Right ventricle myocardium superior (tissue), 1 donor: ENCODE data around the gene WWOX. TPM values are rescaled to one million over a fixed set of nuclear protein-coding genes. Genes with fewer than 3 reads are reported as not detected.

ENCODE experiments used
- ATAC-seq: fragments of 200-7000 bp; cut with Tn5 transposase; one replicate; pipeline ENCODE4 v1.9.1; 2020; ENCODE audit warnings: mild to moderate bottlenecking; ENCODE audit not compliant: poor library complexity
- DNase-seq: peaks from one replicate; pipeline ENCODE4 v3.0.0-alpha.2; 2020
- intact Hi-C: fragments of 100-400 bp; cut with DNase I; formaldehyde crosslinking; loops from one replicate; pipeline ENCODE4 v1.11.2; 2022
- total RNA-seq: library from RNA; stranded (reverse); fragmentation: NEBNext Ultra II Directional; extraction: Animal tissue kit (Norgen Biotek cat#: 25700); gene quantifications from one replicate; pipeline ENCODE4 v1.2.1, GENCODE V29; 2021
- donor health status: DM: no; HTN: yes; CAD: no; lungs with severe emphysema.

WWOX gene
- total RNA-seq, 1 donor from 2014 or later, result 11.5 TPM

DNA sequence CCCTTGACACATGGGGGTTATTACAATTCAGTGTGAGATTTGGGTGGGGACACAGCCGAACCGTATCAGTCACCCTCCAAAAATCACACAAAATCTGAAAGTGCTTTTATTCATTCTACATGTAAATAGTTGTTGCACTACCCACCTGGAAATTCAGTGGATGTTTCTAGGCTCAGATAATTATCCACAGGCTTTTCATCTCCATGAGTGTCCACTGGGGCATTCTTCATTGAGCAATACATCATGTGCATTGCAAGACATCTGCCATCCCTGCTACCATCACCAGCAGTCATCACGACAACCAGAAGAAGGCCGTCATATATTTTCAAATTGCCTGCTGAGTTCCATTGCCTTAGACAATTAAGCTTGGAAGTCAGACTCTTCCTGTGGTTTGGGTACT, 330.8 kb downstream of the WWOX start:
- DNase-seq (no peak), ATAC-seq (no peak)
- intact Hi-C loops, result no loop called here

DNA sequence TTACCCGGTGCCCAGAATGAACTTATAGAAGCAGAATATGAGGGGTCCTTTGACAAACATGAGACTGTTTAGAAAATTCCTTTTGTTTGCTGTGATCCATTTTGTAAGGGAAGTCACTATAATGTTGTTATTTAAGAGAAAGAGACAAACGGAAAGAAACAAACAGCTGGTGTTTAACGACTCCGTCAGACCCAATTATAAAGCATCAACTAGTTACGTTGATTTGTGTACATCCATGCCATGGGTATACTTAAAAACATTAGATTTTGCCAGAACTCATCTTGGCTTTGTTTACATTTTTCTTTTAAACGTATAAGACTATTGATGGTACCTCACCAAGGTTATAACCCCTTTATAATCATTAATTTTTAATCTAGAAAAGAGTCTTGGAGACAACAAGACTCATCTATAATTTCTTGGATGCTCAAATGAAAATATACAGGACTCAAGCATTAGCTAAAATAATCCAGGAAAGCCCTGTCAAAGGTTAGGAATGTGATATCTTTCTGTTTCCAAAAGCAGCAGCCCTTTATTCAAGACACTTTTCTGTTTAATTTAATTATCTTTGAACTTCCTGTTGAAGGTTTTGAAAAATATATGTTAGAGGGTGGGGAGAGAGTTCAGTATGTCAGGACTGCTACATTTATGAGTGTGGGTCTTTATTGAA, 331.7 kb downstream of the WWOX start:
- intact Hi-C loops, result no loop called here
- ATAC-seq, result no peak
- DNase-seq, result no peak

GRCh38 chr16:78431701-78432100, 332.2 kb downstream of the WWOX start:
- intact Hi-C loops, result no loop called here

GRCh38 chr16:78432451-78432850, 333.0 kb downstream of the WWOX start:
- DNase-seq, result no peak
- intact Hi-C loops, result no loop called here

More at GRCh38 chr16:78431701-78432100, 332.2 kb downstream of the WWOX start:
- DNase-seq, result no peak
- ATAC-seq, result no peak

GRCh38 chr16:78433116-78433515, 333.7 kb downstream of the WWOX start:
- intact Hi-C loops, result no loop called here
- ATAC-seq (no peak), DNase-seq (no peak)

More at GRCh38 chr16:78432451-78432850, 333.0 kb downstream of the WWOX start:
- ATAC-seq, result no peak

- intact Hi-C loops, result no loop called here
- no peak for DNase-seq
- ATAC-seq, result no peak
Measured at GRCh38 chr16:78434401-78434800, 334.9 kb downstream of the WWOX start.

- intact Hi-C loops, result loop anchor here (5.0 kb wide), 1 partner anchor 313 kb away; no protein-coding TSS in a partner anchor
- DNase-seq (no peak), ATAC-seq (no peak)
Measured at GRCh38 chr16:78435260-78435659, 335.8 kb downstream of the WWOX start.

DNA sequence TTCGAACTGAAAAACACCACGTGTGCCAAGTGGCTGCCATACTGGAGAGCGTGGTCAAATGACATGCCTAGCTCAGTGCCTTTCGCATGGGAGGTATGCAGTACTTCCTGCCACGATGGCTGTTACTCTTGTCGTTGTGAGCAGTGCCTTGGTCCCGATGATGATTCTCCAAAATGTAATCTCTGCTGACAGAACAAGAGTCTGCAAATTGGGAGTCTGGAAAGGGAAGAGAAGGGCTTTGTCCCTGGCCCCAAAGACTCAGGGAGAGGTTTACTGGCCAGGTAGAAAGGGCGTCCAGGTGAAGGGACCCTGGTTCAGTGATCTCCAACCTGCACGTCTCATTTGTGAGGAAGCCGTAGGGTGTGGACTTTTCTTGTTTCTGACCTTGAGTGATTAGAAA, 336.6 kb downstream of the WWOX start:
- ATAC-seq (no peak), DNase-seq (no peak)
- intact Hi-C loops, result loop anchor here (5.0 kb wide), 1 partner anchor 314 kb away; no protein-coding TSS in a partner anchor

DNA sequence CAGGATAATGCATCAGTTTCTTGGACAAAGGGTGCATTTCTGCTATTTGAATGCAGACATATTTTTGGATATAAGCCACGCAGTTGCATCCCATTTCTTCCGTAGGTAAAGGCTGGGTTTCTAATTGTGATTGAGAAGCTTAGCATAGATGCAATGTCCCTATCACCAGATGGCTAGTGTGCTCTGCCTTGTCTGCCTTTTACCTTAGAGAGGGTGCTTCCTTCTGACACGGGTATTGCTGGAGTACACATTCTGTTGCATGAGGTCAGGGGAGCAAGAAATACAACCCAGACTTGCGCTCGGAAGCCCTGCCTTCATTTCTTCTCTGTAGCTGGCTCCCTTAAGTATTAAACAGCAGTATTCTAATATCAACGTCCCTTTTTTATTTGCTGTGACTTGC, 337.4 kb downstream of the WWOX start:
- ATAC-seq, result no peak
- intact Hi-C loops, result loop anchor here (5.0 kb wide), 1 partner anchor 315 kb away; no protein-coding TSS in a partner anchor
- DNase-seq, result no peak

DNA sequence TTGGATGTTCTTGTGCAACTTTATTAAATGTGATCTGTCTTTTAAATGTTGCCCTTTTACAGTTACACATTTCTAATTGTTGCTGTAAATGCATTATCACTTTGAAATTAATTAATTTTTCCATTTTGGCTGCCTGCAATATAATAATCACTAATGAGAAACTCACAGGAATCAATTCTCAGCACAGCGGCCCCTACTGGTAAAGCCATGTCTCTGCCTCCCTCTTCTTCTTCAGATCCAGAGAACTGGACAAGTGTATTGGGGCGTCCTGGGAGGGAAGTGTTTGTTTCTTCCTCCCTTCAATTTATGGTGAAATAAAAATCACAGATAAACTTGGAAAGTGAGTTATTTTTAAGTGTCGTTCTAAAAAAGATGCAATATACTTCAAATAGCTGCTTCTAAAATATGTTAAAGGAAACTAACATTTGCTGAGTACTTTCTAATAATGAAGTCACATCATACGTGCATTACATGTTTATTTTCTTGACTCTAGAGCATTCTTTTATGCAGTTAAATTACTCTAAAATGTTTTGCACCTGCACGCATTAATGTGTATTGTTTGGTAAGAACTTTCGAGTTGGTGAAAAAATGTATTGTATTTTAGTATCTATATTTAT, 338.0 kb downstream of the WWOX start:
- intact Hi-C loops, result loop anchor here (5.0 kb wide), 1 partner anchor 315 kb away; no protein-coding TSS in a partner anchor
- peak; percentile 56 for ATAC-seq
- DNase-seq, result no peak

DNA sequence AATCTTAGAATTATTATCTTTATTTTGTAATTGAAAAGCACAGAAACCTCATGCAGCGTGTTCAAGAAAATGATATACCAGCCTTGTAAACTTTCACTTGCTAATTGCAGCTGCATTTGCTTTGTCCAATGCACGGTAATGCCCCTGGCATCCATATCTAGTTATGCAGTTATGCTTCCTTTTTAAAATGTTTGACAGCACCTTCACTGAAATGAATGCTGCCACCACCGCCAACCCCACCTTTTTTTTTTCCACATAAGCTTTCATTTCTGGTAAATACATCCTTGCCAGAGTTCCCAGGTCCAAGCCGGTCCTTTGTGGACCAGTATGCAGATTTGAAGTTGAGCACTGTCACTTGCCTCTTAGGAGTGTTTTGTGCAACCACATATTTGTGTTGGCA, 338.8 kb downstream of the WWOX start:
- no peak for DNase-seq
- ATAC-seq, result no peak
- intact Hi-C loops, result loop anchor here (5.0 kb wide), 1 partner anchor 316 kb away; no protein-coding TSS in a partner anchor

GRCh38 chr16:78438632-78439031, 339.2 kb downstream of the WWOX start:
- DNase-seq, result no peak
- intact Hi-C loops, result loop anchor here (5.0 kb wide), 1 partner anchor 316 kb away; no protein-coding TSS in a partner anchor
- ATAC-seq, result no peak

DNA sequence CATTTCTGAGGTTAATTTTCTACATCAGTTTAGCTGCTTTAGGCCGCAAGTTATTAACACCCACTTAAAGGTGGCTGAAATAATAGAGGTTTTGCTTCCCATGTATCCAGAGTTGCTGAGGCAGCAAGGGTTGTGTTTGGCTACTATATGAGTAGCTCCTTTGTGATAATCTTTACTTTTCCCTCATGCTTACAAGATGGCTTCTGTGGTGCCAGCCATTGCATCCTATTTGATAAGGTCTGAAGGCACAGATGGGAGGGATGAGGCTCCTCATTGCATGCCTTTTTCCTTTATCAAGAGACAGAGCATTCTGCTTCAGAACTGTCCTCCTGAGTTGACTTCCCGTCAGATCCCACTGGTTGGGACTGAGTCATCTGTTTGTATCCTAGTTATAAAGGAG, 340.2 kb downstream of the WWOX start:
- intact Hi-C loops, result loop anchor here (5.0 kb wide), 1 partner anchor 317 kb away; no protein-coding TSS in a partner anchor
- no peak for DNase-seq
- ATAC-seq, result no peak

DNA sequence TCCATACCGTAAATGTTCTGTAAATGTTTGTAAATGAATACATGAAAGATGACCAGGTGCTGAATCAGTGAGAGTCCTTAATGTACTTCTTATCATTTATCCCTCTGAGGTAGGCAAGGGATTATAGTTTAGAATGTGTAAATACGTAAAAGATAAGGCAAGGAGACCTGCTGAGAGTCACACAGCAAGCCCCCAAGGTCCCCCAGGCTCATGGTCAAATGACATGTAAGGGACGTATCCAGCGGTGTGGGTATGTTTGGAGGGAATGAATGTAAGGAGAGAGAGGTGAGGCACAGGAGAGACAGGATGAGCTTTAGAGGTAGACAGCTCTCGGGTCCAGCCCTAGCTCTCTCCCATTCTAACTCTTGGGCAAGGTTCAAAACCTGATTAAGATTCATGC, 341.8 kb downstream of the WWOX start:
- intact Hi-C loops, result no loop called here
- ATAC-seq, result no peak

GRCh38 chr16:78443542-78444364, 344.3 kb downstream of the WWOX start:
- ATAC-seq (no peak), DNase-seq (no peak)
- intact Hi-C loops, result no loop called here

More for the DNA sequence above, 341.8 kb downstream of the WWOX start:
- DNase-seq, result no peak

DNA sequence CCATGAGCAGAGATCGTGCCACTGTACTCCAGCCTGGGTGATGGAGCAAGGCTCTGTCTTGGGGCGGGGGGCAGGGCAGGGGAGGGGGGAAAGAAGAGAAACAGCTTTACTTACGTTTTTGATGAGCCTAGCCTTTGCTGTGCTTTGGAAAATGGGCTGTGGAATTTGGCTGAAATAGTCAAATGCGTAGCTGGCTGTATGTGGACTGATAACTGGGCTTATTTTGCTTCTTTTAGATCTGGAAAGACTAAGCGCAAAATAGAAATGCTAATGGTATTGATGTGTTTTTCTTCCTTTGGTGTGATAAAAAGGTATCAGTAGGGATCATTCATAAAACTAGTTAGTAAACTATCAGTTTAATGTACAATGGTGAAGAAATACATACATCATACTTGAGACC, 346.4 kb downstream of the WWOX start:
- DNase-seq, result no peak
- no peak for ATAC-seq
- intact Hi-C loops, result no loop called here

- DNase-seq, result no peak
- intact Hi-C loops, result no loop called here
- no peak for ATAC-seq
Measured at GRCh38 chr16:78446486-78446885, 347.0 kb downstream of the WWOX start.

- no peak for DNase-seq
- intact Hi-C loops, result no loop called here
- no peak for ATAC-seq
Measured at GRCh38 chr16:78446992-78447563, 347.6 kb downstream of the WWOX start.

- DNase-seq (no peak), ATAC-seq (no peak)
- intact Hi-C loops, result no loop called here
Measured at GRCh38 chr16:78448658-78449271, 349.3 kb downstream of the WWOX start.
